ENCODE measurements around the gene PARVA.

The PARVA gene

GRCh38 chr11:12523180-12523924 is 146.0 kb downstream of the PARVA start:
- H3K4me3 ChIP-seq (ENCODE audit: low read depth, low read length), result no peak overlapping the region
- TF ChIP-seq, protein P1, sequence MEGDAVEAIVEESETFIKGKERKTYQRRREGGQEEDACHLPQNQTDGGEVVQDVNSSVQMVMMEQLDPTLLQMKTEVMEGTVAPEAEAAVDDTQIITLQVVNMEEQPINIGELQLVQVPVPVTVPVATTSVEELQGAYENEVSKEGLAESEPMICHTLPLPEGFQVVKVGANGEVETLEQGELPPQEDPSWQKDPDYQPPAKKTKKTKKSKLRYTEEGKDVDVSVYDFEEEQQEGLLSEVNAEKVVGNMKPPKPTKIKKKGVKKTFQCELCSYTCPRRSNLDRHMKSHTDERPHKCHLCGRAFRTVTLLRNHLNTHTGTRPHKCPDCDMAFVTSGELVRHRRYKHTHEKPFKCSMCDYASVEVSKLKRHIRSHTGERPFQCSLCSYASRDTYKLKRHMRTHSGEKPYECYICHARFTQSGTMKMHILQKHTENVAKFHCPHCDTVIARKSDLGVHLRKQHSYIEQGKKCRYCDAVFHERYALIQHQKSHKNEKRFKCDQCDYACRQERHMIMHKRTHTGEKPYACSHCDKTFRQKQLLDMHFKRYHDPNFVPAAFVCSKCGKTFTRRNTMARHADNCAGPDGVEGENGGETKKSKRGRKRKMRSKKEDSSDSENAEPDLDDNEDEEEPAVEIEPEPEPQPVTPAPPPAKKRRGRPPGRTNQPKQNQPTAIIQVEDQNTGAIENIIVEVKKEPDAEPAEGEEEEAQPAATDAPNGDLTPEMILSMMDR (IDR thresholded peaks at IDR 0.05; ENCODE audit: low read depth, low read length), result no peak

DNA sequence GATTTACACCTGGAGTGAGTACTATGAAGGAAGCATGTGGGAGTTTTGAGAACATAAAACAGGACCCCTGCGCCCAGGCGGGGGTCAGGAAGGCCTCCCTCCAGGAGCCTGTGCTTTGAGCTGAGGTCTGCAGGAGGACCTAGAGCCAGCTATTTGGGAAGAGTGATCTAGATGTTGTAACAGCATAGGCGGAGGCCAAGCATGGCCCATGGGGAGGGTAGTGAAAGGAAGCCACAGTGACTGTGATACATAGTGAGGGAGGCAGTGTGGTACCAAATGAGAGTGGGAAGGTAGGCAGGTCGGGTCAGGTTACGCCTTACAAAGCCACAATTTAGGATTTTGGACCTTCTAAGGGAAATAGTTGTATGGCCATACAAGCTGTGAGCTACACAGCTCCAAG is 147.5 kb downstream of the PARVA start:
- H3K4me3 ChIP-seq (ENCODE audit: low read depth, low read length), result no peak overlapping the region
- TF ChIP-seq, protein P1 (IDR thresholded peaks at IDR 0.05; ENCODE audit: low read depth, low read length), result no peak

DNA sequence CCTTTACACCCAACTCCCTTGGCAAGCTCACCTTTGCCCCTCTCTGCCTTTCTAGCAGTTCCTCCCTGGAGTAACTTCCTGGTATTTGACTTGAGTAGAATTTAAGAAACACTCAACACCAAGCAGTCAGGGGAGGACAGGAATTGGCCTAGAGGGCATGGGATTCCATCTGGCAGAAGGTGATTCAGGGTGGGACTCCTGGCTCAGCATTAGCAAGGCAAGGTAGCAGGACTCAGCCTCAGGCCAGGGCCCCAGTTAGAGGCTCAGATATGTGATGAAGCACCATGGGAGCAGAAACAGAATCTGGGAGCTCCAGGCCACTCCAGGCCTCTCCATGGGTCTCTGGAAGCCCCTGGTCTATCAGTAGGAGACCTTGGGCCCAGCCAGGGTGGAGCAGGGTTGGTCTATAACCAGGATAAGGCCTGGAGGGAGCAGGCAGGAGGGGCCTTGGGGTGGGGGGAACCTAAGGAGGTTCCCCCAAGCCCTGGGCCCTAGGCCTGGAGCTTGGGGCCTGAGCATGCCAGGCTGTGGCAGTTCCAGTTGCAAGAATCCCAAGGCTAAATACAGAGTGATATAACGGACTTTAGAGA is 148.2 kb downstream of the PARVA start:
- TF ChIP-seq, protein P1 (IDR thresholded peaks at IDR 0.05; ENCODE audit: low read depth, low read length), result no peak
- no peak overlapping the region for H3K4me3 ChIP-seq (ENCODE audit: low read depth, low read length)

- no peak overlapping the region for H3K4me3 ChIP-seq (ENCODE audit: low read depth, low read length)
- TF ChIP-seq, protein P1 (IDR thresholded peaks at IDR 0.05; ENCODE audit: low read depth, low read length), result no peak
Measured at GRCh38 chr11:12526789-12527188, 149.4 kb downstream of the PARVA start.

- H3K4me3 ChIP-seq (ENCODE audit: low read depth, low read length), result no peak overlapping the region
- TF ChIP-seq, protein P1 (IDR thresholded peaks at IDR 0.05; ENCODE audit: low read depth, low read length), result no peak
Measured at GRCh38 chr11:12528487-12528886, 151.1 kb downstream of the PARVA start.

DNA sequence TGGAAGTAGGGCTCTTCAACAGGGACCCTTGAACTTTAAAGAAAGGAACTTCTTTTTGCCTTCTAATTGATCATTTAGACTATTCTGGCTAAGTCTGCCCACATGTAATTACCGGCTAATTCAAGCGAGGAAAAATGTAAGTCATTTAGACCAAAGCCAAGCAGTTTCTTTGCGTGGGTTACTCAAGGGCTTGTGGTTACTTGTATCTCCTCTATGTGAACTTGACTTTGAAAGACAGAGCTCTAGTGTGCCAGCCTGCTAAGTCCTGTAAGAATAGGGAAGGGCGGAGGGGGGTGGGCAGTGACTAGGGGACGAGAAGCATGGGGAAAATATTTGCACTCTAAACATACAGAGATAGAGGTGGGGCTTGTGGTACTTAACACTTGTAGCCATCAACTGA is 151.7 kb downstream of the PARVA start:
- TF ChIP-seq, protein P1 (IDR thresholded peaks at IDR 0.05; ENCODE audit: low read depth, low read length), result no peak
- H3K4me3 ChIP-seq (ENCODE audit: low read depth, low read length), result no peak overlapping the region

DNA sequence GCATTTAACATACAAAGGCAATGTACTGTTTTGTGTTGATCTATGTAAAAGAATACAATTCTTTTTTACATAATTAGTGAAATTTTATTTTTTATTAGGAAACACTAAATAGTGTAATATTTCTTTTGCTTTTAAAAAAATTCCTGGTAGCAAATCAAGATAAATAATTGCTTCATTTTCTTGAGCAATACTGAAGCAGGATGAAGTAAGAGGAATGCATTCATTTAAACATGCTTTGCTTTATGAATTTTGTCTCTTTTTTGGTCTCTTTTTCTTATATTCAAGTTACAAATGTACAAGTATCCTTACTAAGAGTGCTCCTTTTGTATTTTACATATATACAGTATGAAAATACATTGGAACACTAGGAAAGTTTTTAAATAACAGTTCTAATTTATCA is 152.4 kb downstream of the PARVA start:
- TF ChIP-seq, protein P1 (IDR thresholded peaks at IDR 0.05; ENCODE audit: low read depth, low read length), result no peak
- H3K4me3 ChIP-seq (ENCODE audit: low read depth, low read length), result no peak overlapping the region

Measured in WI38 (cell line).